Calu3 (cell line): ENCODE results near the gene PIH1D1. TPM values are rescaled to one million over a fixed set of nuclear protein-coding genes. Genes with fewer than 3 reads are reported as not detected.

ENCODE experiments used
- Bru-seq: library from RNA; stranded (reverse); fragments of 400-500 nt; gene quantifications from one replicate; lab custom pipeline; 2021; lab: Mats Ljungman, UMichigan
- BruChase-seq, 2 experiments: library from RNA; stranded (reverse); fragments of 400-500 nt; gene quantifications; one replicate each; lab custom pipeline; 2021; lab: Mats Ljungman, UMichigan
- BruUV-seq: library from RNA; stranded (reverse); fragments of 400-500 nt; replicated peaks from 2 replicates; lab custom pipeline; 2021; lab: Mats Ljungman, UMichigan
- CTCF ChIA-PET: fragments of 300-600 bp; sonication (Branson Sonifier 250); formaldehyde crosslinking; loops from one replicate; lab custom pipeline; 2022; ENCODE audit warnings: antibody characterized with exemption; lab: Charles Lee
- DNase-seq: peaks from one replicate; pipeline ENCODE4 v3.0.0; 2022
- H3K27ac Mint-ChIP-seq: one replicate; pipeline ENCODE4 v1.8.0; 2022; ENCODE audit warnings: mixed read lengths; ENCODE audit not compliant: unreplicated experiment
- H3K27me3 Mint-ChIP-seq: one replicate; pipeline ENCODE4 v1.8.0; 2022; ENCODE audit warnings: mixed read lengths; ENCODE audit not compliant: unreplicated experiment
- H3K36me3 Mint-ChIP-seq: one replicate; pipeline ENCODE4 v1.8.0; 2022; ENCODE audit warnings: mild to moderate bottlenecking, moderate library complexity, mixed read lengths; ENCODE audit not compliant: insufficient read depth, unreplicated experiment
- H3K4me1 Mint-ChIP-seq: one replicate; pipeline ENCODE4 v1.8.0; 2022; ENCODE audit warnings: mild to moderate bottlenecking, low read depth, mixed read lengths; ENCODE audit not compliant: unreplicated experiment
- H3K4me3 Mint-ChIP-seq: one replicate; pipeline ENCODE4 v1.8.0; 2022; ENCODE audit warnings: mild to moderate bottlenecking, low read depth, moderate library complexity, mixed read lengths; ENCODE audit not compliant: unreplicated experiment
- H3K9me3 Mint-ChIP-seq: one replicate; pipeline ENCODE4 v1.8.0; 2022; ENCODE audit warnings: low read depth, mixed read lengths; ENCODE audit not compliant: unreplicated experiment
- intact Hi-C: fragments of 100-400 bp; cut with micrococcal nuclease; formaldehyde crosslinking; loops from one replicate; pipeline ENCODE4 v1.10.0; 2022; ENCODE audit not compliant: unreplicated experiment
- long read RNA-seq: library from polyadenylated mRNA; stranded (forward); transcript quantifications from one replicate; pipeline ENCODE4 v2.0.0, GENCODE V29; 2022
- total RNA-seq: library from RNA; stranded (reverse); gene quantifications from 2 replicates; pipeline ENCODE4 v1.2.3, GENCODE V29; 2022
- TF ChIP-seq, protein P1 (sequence below): fragments of 200-600 bp; IDR thresholded peaks from one replicate; pipeline ENCODE4 v1.8.0; 2022; ENCODE audit warnings: antibody characterized with exemption; ENCODE audit not compliant: unreplicated experiment

Gene PIH1D1
- 127 and 141 TPM in 2 replicates for total RNA-seq
- Bru-seq, nascent RNA: percentile 64 among the genes with signal in this experiment
- percentile 83 among the genes with signal in this experiment for BruChase-seq, experiment 1, labeled RNA remaining after a 6-hour chase
- BruChase-seq, experiment 2, labeled RNA remaining after a 2-hour chase: percentile 83 among the genes with signal in this experiment
- long read RNA-seq, transcript PIH1D1-201 (9 exons, 1,192 nt): major isoform, 97 of 133 reads
- long read RNA-seq, partial matches to known transcripts: 2 of 133 reads
- long read RNA-seq, other reads (novel, unspliced or antisense): 29 of 133 reads

DNA sequence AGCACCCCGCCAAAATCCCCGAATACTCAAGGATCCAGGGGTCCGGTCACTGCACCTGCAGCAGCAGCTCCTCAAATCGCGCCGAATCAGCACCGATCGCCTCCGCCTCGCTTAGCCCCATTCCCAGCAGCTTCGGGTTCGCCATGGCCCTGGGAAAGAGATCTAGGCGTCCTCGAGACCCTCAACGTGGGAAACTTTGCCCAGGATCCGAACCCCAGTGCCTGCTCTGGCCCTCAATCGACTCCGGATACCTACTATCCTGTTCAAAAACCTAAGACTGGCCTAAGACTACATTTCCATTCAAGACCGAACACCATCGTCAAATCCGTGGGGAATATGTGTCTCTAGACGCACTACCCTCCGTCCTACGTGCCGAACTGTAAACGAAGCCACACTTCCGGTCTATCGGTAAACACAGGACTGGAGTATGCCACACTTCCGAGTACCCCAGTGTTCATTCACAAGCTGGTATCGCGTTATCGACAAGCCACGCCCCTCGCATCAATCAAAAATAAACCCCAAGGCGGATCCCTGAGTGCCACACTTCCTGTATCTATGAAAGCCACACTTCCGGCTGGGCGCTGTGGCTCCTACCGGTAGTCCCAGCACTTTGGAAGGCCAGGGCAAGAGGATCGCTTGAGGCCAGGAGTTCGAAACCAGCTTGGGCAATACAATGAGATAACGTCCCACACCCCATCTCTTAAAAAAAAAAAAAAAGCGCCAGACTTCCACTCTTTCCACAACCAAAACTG is at the start of gene PIH1D1:
TSS of gene PIH1D1 (minus strand) at position 385 of the 752 bp plus-strand sequence. CDS start at position 145, 240 bp downstream.
- peaks cover 24% of the 10 kb centered on the region for H3K4me1 Mint-ChIP-seq
- CTCF ChIA-PET: interaction anchor here (0.5 to 1.4 kb wide), 4 partner anchors 9 to 928 kb away, joined by 3 to 14 read pairs (median 4); no protein-coding TSS in a partner anchor
- TSS peak; percentile 90 for BruUV-seq
- no peaks in the 10 kb centered on the region for H3K27me3 Mint-ChIP-seq
- TF ChIP-seq, protein P1, sequence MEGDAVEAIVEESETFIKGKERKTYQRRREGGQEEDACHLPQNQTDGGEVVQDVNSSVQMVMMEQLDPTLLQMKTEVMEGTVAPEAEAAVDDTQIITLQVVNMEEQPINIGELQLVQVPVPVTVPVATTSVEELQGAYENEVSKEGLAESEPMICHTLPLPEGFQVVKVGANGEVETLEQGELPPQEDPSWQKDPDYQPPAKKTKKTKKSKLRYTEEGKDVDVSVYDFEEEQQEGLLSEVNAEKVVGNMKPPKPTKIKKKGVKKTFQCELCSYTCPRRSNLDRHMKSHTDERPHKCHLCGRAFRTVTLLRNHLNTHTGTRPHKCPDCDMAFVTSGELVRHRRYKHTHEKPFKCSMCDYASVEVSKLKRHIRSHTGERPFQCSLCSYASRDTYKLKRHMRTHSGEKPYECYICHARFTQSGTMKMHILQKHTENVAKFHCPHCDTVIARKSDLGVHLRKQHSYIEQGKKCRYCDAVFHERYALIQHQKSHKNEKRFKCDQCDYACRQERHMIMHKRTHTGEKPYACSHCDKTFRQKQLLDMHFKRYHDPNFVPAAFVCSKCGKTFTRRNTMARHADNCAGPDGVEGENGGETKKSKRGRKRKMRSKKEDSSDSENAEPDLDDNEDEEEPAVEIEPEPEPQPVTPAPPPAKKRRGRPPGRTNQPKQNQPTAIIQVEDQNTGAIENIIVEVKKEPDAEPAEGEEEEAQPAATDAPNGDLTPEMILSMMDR: no peak
- H3K27ac Mint-ChIP-seq: peak within 1 kb of the TSS; percentile 99
- DNase-seq: peak; percentile 97
- H3K36me3 Mint-ChIP-seq: peaks cover 66% of the 10 kb centered on the region
- H3K4me3 Mint-ChIP-seq: peak within 1 kb of the TSS; percentile 96
- no peaks in the 10 kb centered on the region for H3K9me3 Mint-ChIP-seq
- intact Hi-C loops: loop anchor here (5.0 kb wide), 1 partner anchor 191 kb away; the partner anchor contains the start of genes RRAS and SCAF1

DNA sequence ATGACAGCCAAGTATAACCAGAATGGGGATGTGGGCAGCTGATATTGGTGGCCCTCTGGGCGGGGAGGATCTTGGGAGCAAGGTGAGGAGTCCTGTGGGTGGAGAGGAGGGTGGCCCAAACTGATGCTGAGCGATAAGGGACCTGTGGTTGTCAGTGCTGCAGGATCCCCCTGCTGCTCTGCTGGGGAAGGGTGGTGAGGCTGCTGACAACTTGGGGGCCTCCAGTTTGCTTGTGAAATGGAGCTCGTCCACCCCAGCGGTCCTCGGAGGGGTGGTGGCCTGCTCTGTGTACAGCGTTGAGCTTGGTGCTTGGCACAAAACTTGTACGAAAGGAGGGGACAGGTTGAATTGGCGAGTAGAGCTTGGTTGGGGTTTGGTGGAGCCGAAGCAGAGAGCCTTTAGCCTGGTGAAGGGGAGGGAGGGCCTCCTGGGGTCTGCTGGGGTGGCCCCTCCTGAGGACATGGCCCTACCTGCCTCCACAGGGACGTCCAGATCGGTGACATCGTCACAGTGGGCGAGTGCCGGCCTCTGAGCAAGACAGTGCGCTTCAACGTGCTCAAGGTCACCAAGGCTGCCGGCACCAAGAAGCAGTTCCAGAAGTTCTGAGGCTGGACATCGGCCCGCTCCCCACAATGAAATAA is 47.5 kb upstream of the PIH1D1 start:
- CTCF ChIA-PET: interaction anchor here (1.0 kb wide), 1 partner anchor 48 kb away, joined by 3 read pairs; no protein-coding TSS in a partner anchor
- BruUV-seq: no TSS peak
- H3K9me3 Mint-ChIP-seq: no peaks in the 10 kb centered on the region
- H3K4me1 Mint-ChIP-seq: peaks cover 11% of the 10 kb centered on the region
- no peaks in the 10 kb centered on the region for H3K27me3 Mint-ChIP-seq
- H3K4me3 Mint-ChIP-seq: peak overlapping the region; percentile 12
- TF ChIP-seq, protein P1: no peak
- H3K36me3 Mint-ChIP-seq: peaks cover 70% of the 10 kb centered on the region
- intact Hi-C loops: no loop called here
- DNase-seq: no peak
- no peak overlapping the region for H3K27ac Mint-ChIP-seq

DNA sequence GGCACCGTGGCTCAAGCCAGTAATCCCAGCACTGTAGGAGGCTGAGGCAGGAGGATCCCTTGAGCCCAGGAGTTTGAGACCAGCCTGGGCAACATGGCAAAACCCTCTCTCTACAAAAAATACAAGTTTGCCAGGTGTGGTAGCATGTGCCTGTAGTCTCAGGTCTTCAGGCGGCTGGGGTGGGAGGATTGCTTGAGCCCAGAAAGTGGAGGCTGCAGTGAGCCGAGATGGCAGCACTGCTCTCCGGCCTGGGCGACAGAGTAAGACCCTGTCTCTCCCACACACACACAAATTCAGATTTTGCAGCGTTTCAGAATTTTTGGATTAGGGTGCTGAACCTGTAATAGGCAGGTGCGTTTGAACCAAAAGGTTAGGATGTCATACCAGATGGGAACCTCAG is 46.9 kb upstream of the PIH1D1 start:
- no peak overlapping the region for H3K27ac Mint-ChIP-seq
- H3K4me3 Mint-ChIP-seq: peak overlapping the region; percentile 12
- intact Hi-C loops: no loop called here
- no peak for DNase-seq
- CTCF ChIA-PET: interaction anchor here (1.0 kb wide), 1 partner anchor 48 kb away, joined by 3 read pairs; no protein-coding TSS in a partner anchor
- TF ChIP-seq, protein P1: no peak
- BruUV-seq: no TSS peak
- peaks cover 11% of the 10 kb centered on the region for H3K4me1 Mint-ChIP-seq
- peaks cover 77% of the 10 kb centered on the region for H3K36me3 Mint-ChIP-seq
- no peaks in the 10 kb centered on the region for H3K9me3 Mint-ChIP-seq
- no peaks in the 10 kb centered on the region for H3K27me3 Mint-ChIP-seq

DNA sequence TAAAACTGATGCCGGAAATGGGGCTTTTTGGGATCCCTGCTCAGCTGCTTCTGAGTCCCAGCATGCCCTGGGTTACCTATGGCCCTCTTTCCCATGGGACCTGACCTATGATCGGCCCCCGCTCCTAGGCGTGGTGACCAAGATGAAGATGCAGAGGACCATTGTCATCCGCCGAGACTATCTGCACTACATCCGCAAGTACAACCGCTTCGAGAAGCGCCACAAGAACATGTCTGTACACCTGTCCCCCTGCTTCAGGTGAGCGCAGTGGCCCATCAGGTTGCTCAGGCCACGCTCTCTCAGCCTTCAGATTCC is 46.1 kb upstream of the PIH1D1 start:
- peaks cover 84% of the 10 kb centered on the region for H3K36me3 Mint-ChIP-seq
- no peak for DNase-seq
- intact Hi-C loops: no loop called here
- H3K4me3 Mint-ChIP-seq: peak overlapping the region; percentile 89
- H3K27ac Mint-ChIP-seq: peak overlapping the region; percentile 92
- no peaks in the 10 kb centered on the region for H3K9me3 Mint-ChIP-seq
- H3K4me1 Mint-ChIP-seq: peaks cover 11% of the 10 kb centered on the region
- TF ChIP-seq, protein P1: no peak
- CTCF ChIA-PET: no interaction called here
- BruUV-seq: no TSS peak
- H3K27me3 Mint-ChIP-seq: no peaks in the 10 kb centered on the region
